ENCODE data around the gene TTYH1.
"Not testable (repeated sequence)": the region's sequence is repeated elsewhere in the genome, so short reads cannot be mapped to it uniquely, and the experiment has no call there.

Gene TTYH1

GRCh38 chr19:54446349-54446748 lies 31.1 kb downstream of the TTYH1 start:
- DNase-seq (ENCODE audit: low spot score): not testable (repeated sequence)

GRCh38 chr19:54448040-54448773 lies 32.9 kb downstream of the TTYH1 start:
- DNase-seq (ENCODE audit: low spot score): peak; percentile 71

- DNase-seq (ENCODE audit: low spot score): peak; percentile 97
Observed at GRCh38 chr19:54448774-54449700, 33.8 kb downstream of the TTYH1 start, which contains the start of gene LENG8. Gene LENG8, plus strand, starts transcription at chr19:54449199. Its CDS starts 2,146 bp downstream, at chr19:54451345.

GRCh38 chr19:54449701-54450069 lies 34.4 kb downstream of the TTYH1 start:
- DNase-seq (ENCODE audit: low spot score): no peak

GRCh38 chr19:54451331-54451871 lies 36.1 kb downstream of the TTYH1 start:
- DNase-seq (ENCODE audit: low spot score): no peak

GRCh38 chr19:54451997-54452396 lies 36.7 kb downstream of the TTYH1 start:
- no peak for DNase-seq (ENCODE audit: low spot score)

GRCh38 chr19:54452626-54453025 lies 37.4 kb downstream of the TTYH1 start:
- no peak for DNase-seq (ENCODE audit: low spot score)

GRCh38 chr19:54453921-54454780 lies 38.9 kb downstream of the TTYH1 start:
- no peak for DNase-seq (ENCODE audit: low spot score)

- DNase-seq (ENCODE audit: low spot score): no peak
Observed at GRCh38 chr19:54454781-54455675, 39.8 kb downstream of the TTYH1 start.

GRCh38 chr19:54455786-54456422 lies 40.6 kb downstream of the TTYH1 start:
- no peak for DNase-seq (ENCODE audit: low spot score)

GRCh38 chr19:54456423-54457373 lies 41.4 kb downstream of the TTYH1 start:
- no peak for DNase-seq (ENCODE audit: low spot score)

- no peak for DNase-seq (ENCODE audit: low spot score)
Observed at GRCh38 chr19:54457773-54458647, 42.7 kb downstream of the TTYH1 start.

GRCh38 chr19:54458648-54459281 lies 43.5 kb downstream of the TTYH1 start:
- no peak for DNase-seq (ENCODE audit: low spot score)

- DNase-seq (ENCODE audit: low spot score): no peak
Observed at GRCh38 chr19:54459282-54460229, 44.3 kb downstream of the TTYH1 start.

GRCh38 chr19:54460230-54461005 lies 45.2 kb downstream of the TTYH1 start:
- no peak for DNase-seq (ENCODE audit: low spot score)

- no peak for DNase-seq (ENCODE audit: low spot score)
Observed at GRCh38 chr19:54461210-54461609, 45.9 kb downstream of the TTYH1 start.
